Measurements from ENCODE around the gene ABHD14A.
A peak's percentile ranks its signal among the peaks of the same experiment; 100 is the strongest.

ABHD14A gene

GRCh38 chr3:51963951-51964451 is 10.9 kb upstream of the ABHD14A start:
- TF ChIP-seq CTCF (IDR thresholded peaks at IDR 0.05; ENCODE audit: low read depth, low read length, missing control alignments): no peak
- in situ Hi-C loops (cut with HindIII; ENCODE audit: low sequenced_read_pairs): no loop called here
- H3K4me3 ChIP-seq (ENCODE audit: low read depth, low read length): no peak overlapping the region
- DNase-seq (ENCODE audit: low read depth): no peak

GRCh38 chr3:51964521-51964920 is 10.3 kb upstream of the ABHD14A start:
- H3K4me3 ChIP-seq (ENCODE audit: low read depth, low read length): no peak overlapping the region
- in situ Hi-C loops (cut with HindIII; ENCODE audit: low sequenced_read_pairs): no loop called here
- no peak for TF ChIP-seq CTCF (IDR thresholded peaks at IDR 0.05; ENCODE audit: low read depth, low read length, missing control alignments)

GRCh38 chr3:51966016-51966415 is 8.8 kb upstream of the ABHD14A start:
- in situ Hi-C loops (cut with HindIII; ENCODE audit: low sequenced_read_pairs): no loop called here
- no peak for TF ChIP-seq CTCF (IDR thresholded peaks at IDR 0.05; ENCODE audit: low read depth, low read length, missing control alignments)
- no peak for DNase-seq (ENCODE audit: low read depth)
- peak overlapping the region; percentile 64 for H3K4me3 ChIP-seq (ENCODE audit: low read depth, low read length)

More at GRCh38 chr3:51964521-51964920, 10.3 kb upstream of the ABHD14A start:
- no peak for DNase-seq (ENCODE audit: low read depth)

GRCh38 chr3:51966486-51966885 is 8.4 kb upstream of the ABHD14A start:
- in situ Hi-C loops (cut with HindIII; ENCODE audit: low sequenced_read_pairs): no loop called here
- H3K4me3 ChIP-seq (ENCODE audit: low read depth, low read length): peak overlapping the region; percentile 64
- TF ChIP-seq CTCF (IDR thresholded peaks at IDR 0.05; ENCODE audit: low read depth, low read length, missing control alignments): no peak

GRCh38 chr3:51966922-51967383 is 7.9 kb upstream of the ABHD14A start:
- DNase-seq (ENCODE audit: low read depth): no peak
- in situ Hi-C loops (cut with HindIII; ENCODE audit: low sequenced_read_pairs): no loop called here
- TF ChIP-seq CTCF (IDR thresholded peaks at IDR 0.05; ENCODE audit: low read depth, low read length, missing control alignments): no peak

More at GRCh38 chr3:51966486-51966885, 8.4 kb upstream of the ABHD14A start:
- DNase-seq (ENCODE audit: low read depth): no peak

GRCh38 chr3:51967384-51968169 is 7.3 kb upstream of the ABHD14A start, which contains the start of gene PCBP4:
Gene PCBP4 (minus strand): TSS chr3:51967454. CDS start chr3:51961240, 6,214 bp downstream.
- TF ChIP-seq CTCF (IDR thresholded peaks at IDR 0.05; ENCODE audit: low read depth, low read length, missing control alignments): no peak
- peak within 1 kb of the TSS; percentile 64 for H3K4me3 ChIP-seq (ENCODE audit: low read depth, low read length)
- in situ Hi-C loops (cut with HindIII; ENCODE audit: low sequenced_read_pairs): no loop called here
- DNase-seq (ENCODE audit: low read depth): no peak

More at GRCh38 chr3:51966922-51967383, 7.9 kb upstream of the ABHD14A start:
- peak overlapping the region; percentile 64 for H3K4me3 ChIP-seq (ENCODE audit: low read depth, low read length)

Measured in astrocyte of the cerebellum (primary cell).